Astrocyte (in vitro differentiated cells and primary cell): ENCODE results near the gene MCF2L2. TPM values are rescaled to one million over a fixed set of nuclear protein-coding genes. Genes with fewer than 3 reads are reported as not detected.

ENCODE experiments used
- DNase-seq: peaks from one replicate; pipeline ENCODE4 v3.0.0-alpha.2; 2010; ENCODE audit warnings: low read depth
- FAIRE-seq: peaks from 2 replicates; lab custom pipeline; 2011; peaks lifted over from hg19 to GRCh38; lab: Jason Lieb, UNC
- H2AFZ ChIP-seq: 2 replicates; pipeline ENCODE4 v1.6.0; 2012; ENCODE audit warnings: low read depth, low read length, inconsistent platforms
- H3K27ac ChIP-seq: 2 replicates; pipeline ENCODE4 v1.5.1; 2011; ENCODE audit warnings: low read depth, low read length, inconsistent platforms
- H3K27me3 ChIP-seq: 2 replicates; pipeline ENCODE4 v1.6.0; 2011; ENCODE audit warnings: low read length, inconsistent platforms; ENCODE audit not compliant: insufficient read depth
- H3K36me3 ChIP-seq: 2 replicates; pipeline ENCODE4 v1.5.1; 2011; ENCODE audit warnings: low read length, inconsistent platforms; ENCODE audit not compliant: insufficient read depth
- H3K4me1 ChIP-seq: 2 replicates; pipeline ENCODE4 v1.5.1; 2011; ENCODE audit warnings: low read length, inconsistent platforms; ENCODE audit not compliant: insufficient read depth
- H3K4me2 ChIP-seq: 2 replicates; pipeline ENCODE4 v1.6.0; 2012; ENCODE audit warnings: low read length, inconsistent platforms
- H3K4me3 ChIP-seq: 2 replicates; pipeline ENCODE4 v1.5.1; 2011; ENCODE audit warnings: low read depth, mild to moderate bottlenecking, low read length, inconsistent platforms; ENCODE audit not compliant: insufficient read depth
- H3K79me2 ChIP-seq: 2 replicates; pipeline ENCODE4 v1.6.0; 2012; ENCODE audit warnings: mild to moderate bottlenecking, low read length, inconsistent platforms; ENCODE audit not compliant: insufficient read depth
- H3K9ac ChIP-seq: 2 replicates; pipeline ENCODE4 v1.6.0; 2012; ENCODE audit warnings: mild to moderate bottlenecking, low read length, inconsistent platforms
- H3K9me3 ChIP-seq: 2 replicates; pipeline ENCODE4 v1.5.1; 2012; ENCODE audit warnings: low read depth, mild to moderate bottlenecking, low read length, inconsistent platforms; ENCODE audit not compliant: insufficient read depth
- H4K20me1 ChIP-seq: 2 replicates; pipeline ENCODE4 v1.6.0; 2012; ENCODE audit warnings: low read length, inconsistent platforms; ENCODE audit not compliant: insufficient read depth
- H3K27ac Mint-ChIP-seq: one replicate; pipeline ENCODE4 v1.8.0; 2021; ENCODE audit warnings: mild to moderate bottlenecking, mixed read lengths; ENCODE audit not compliant: unreplicated experiment
- H3K27me3 Mint-ChIP-seq: one replicate; pipeline ENCODE4 v1.8.0; 2021; ENCODE audit warnings: low read depth, mixed read lengths; ENCODE audit not compliant: unreplicated experiment
- H3K36me3 Mint-ChIP-seq: one replicate; pipeline ENCODE4 v1.8.0; 2021; ENCODE audit warnings: low read depth, mixed read lengths; ENCODE audit not compliant: unreplicated experiment
- H3K4me1 Mint-ChIP-seq: one replicate; pipeline ENCODE4 v1.8.0; 2021; ENCODE audit warnings: low read depth, mixed read lengths; ENCODE audit not compliant: unreplicated experiment
- H3K4me3 Mint-ChIP-seq: one replicate; pipeline ENCODE4 v1.8.0; 2021; ENCODE audit warnings: mild to moderate bottlenecking, moderate library complexity, mixed read lengths; ENCODE audit not compliant: unreplicated experiment
- H3K9me3 Mint-ChIP-seq: one replicate; pipeline ENCODE4 v1.8.0; 2021; ENCODE audit warnings: mild to moderate bottlenecking, mixed read lengths; ENCODE audit not compliant: unreplicated experiment
- EZH2 ChIP-seq: IDR thresholded peaks from 2 replicates; pipeline ENCODE4 v1.6.1; 2012; ENCODE audit warnings: mild to moderate bottlenecking, low read length, inconsistent platforms; ENCODE audit not compliant: insufficient read depth
- total RNA-seq: library from RNA; stranded (reverse); gene quantifications from 2 replicates; pipeline ENCODE4 v1.2.1, GENCODE V29; 2021
- TF ChIP-seq, protein P1 (sequence below): IDR thresholded peaks from 2 replicates; pipeline ENCODE4 v1.5.1; 2011; ENCODE audit warnings: low read depth, mild to moderate bottlenecking, inconsistent platforms, low read length, moderate library complexity; ENCODE audit not compliant: insufficient read depth

The MCF2L2 gene
- total RNA-seq, 1 donor from 2014 or later = 0.89 TPM

- Histone ChIP-seq H3K4me2 (no peak overlapping the region), H3K4me1 (no peaks in the 10 kb centered on the region), H3K4me3 (no peak overlapping the region), H2AFZ (no peak overlapping the region), H3K9me3 (no peaks in the 10 kb centered on the region), H3K27ac (no peak overlapping the region), H3K9ac (no peak overlapping the region), H3K27me3 (peaks cover 3% of the 10 kb centered on the region), H4K20me1 (no peaks in the 10 kb centered on the region), H3K79me2 (no peaks in the 10 kb centered on the region), H3K36me3 (no peaks in the 10 kb centered on the region)
- H3K27ac Mint-ChIP-seq = no peak overlapping the region
- no peaks in the 10 kb centered on the region for H3K27me3 Mint-ChIP-seq
- H3K9me3 Mint-ChIP-seq = no peaks in the 10 kb centered on the region
- FAIRE-seq = no peak
- no peaks in the 10 kb centered on the region for H3K36me3 Mint-ChIP-seq
- no peak for DNase-seq
- TF ChIP-seq EZH2 = no peak
- TF ChIP-seq, protein P1, sequence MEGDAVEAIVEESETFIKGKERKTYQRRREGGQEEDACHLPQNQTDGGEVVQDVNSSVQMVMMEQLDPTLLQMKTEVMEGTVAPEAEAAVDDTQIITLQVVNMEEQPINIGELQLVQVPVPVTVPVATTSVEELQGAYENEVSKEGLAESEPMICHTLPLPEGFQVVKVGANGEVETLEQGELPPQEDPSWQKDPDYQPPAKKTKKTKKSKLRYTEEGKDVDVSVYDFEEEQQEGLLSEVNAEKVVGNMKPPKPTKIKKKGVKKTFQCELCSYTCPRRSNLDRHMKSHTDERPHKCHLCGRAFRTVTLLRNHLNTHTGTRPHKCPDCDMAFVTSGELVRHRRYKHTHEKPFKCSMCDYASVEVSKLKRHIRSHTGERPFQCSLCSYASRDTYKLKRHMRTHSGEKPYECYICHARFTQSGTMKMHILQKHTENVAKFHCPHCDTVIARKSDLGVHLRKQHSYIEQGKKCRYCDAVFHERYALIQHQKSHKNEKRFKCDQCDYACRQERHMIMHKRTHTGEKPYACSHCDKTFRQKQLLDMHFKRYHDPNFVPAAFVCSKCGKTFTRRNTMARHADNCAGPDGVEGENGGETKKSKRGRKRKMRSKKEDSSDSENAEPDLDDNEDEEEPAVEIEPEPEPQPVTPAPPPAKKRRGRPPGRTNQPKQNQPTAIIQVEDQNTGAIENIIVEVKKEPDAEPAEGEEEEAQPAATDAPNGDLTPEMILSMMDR = no peak
- no peaks in the 10 kb centered on the region for H3K4me1 Mint-ChIP-seq
- H3K4me3 Mint-ChIP-seq = no peak overlapping the region
These were observed 219.6 kb downstream of the MCF2L2 start for GRCh38 chr3:183208800-183209199.

DNA sequence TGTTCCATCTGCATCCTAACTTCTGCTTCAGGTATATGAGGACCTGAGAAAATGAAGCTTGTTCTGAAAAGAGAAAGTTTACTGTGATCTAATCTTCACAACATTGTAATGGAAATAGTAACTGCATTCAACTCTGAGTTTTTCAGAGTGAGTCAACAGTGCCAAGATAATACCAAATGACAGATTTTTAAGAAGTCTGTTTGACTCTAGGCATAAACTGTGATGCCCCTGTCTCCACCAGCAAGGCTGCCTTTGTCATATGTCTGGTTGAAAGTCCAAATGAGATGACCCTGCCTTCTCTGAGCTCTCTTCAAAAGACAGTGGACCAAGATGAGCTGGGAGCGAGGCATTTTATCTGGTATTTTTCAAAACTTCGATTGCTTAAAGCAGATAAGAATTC lies 220.2 kb downstream of the MCF2L2 start:
- H3K9ac ChIP-seq = no peak overlapping the region
- no peak overlapping the region for H3K27ac Mint-ChIP-seq
- H3K27ac ChIP-seq = no peak overlapping the region
- no peaks in the 10 kb centered on the region for H3K4me1 Mint-ChIP-seq
- no peaks in the 10 kb centered on the region for H4K20me1 ChIP-seq
- H3K36me3 ChIP-seq = no peaks in the 10 kb centered on the region
- no peaks in the 10 kb centered on the region for H3K79me2 ChIP-seq
- no peaks in the 10 kb centered on the region for H3K27me3 Mint-ChIP-seq
- no peaks in the 10 kb centered on the region for H3K4me1 ChIP-seq
- DNase-seq (no peak), FAIRE-seq (no peak)
- no peak overlapping the region for H2AFZ ChIP-seq
- no peak overlapping the region for H3K4me3 Mint-ChIP-seq
- no peaks in the 10 kb centered on the region for H3K9me3 ChIP-seq
- H3K36me3 Mint-ChIP-seq = no peaks in the 10 kb centered on the region
- H3K4me3 ChIP-seq = no peak overlapping the region
- TF ChIP-seq EZH2 = no peak
- TF ChIP-seq, protein P1 = no peak
- H3K4me2 ChIP-seq = no peak overlapping the region
- peaks cover 4% of the 10 kb centered on the region for H3K9me3 Mint-ChIP-seq
- peaks cover 3% of the 10 kb centered on the region for H3K27me3 ChIP-seq

GRCh38 chr3:183203670-183204069 lies 224.7 kb downstream of the MCF2L2 start:
- H4K20me1 ChIP-seq = no peaks in the 10 kb centered on the region
- TF ChIP-seq, protein P1 = no peak
- no peak for TF ChIP-seq EZH2
- H3K4me3 ChIP-seq = no peak overlapping the region
- H3K36me3 ChIP-seq = no peaks in the 10 kb centered on the region
- H3K4me3 Mint-ChIP-seq = no peak overlapping the region
- H3K9me3 Mint-ChIP-seq = peaks cover 11% of the 10 kb centered on the region
- no peak overlapping the region for H2AFZ ChIP-seq
- no peak overlapping the region for H3K9ac ChIP-seq
- no peaks in the 10 kb centered on the region for H3K4me1 Mint-ChIP-seq
- H3K27ac Mint-ChIP-seq = no peak overlapping the region
- DNase-seq (no peak), FAIRE-seq (no peak)
- H3K27me3 Mint-ChIP-seq = no peaks in the 10 kb centered on the region
- H3K9me3 ChIP-seq = no peaks in the 10 kb centered on the region
- no peaks in the 10 kb centered on the region for H3K4me1 ChIP-seq
- H3K4me2 ChIP-seq = no peak overlapping the region
- peaks cover 3% of the 10 kb centered on the region for H3K27me3 ChIP-seq
- no peaks in the 10 kb centered on the region for H3K36me3 Mint-ChIP-seq
- H3K27ac ChIP-seq = no peak overlapping the region
- no peaks in the 10 kb centered on the region for H3K79me2 ChIP-seq
